HCEC 1CT (cell line): ENCODE data around the gene FKBP15.
"Not testable (repeated sequence)": the region's sequence is repeated elsewhere in the genome, so short reads cannot be mapped to it uniquely, and the experiment has no call there.

Source experiments
- DNase-seq: peaks from one replicate; pipeline ENCODE4 v3.0.0-alpha.2; 2017

FKBP15 gene

DNA sequence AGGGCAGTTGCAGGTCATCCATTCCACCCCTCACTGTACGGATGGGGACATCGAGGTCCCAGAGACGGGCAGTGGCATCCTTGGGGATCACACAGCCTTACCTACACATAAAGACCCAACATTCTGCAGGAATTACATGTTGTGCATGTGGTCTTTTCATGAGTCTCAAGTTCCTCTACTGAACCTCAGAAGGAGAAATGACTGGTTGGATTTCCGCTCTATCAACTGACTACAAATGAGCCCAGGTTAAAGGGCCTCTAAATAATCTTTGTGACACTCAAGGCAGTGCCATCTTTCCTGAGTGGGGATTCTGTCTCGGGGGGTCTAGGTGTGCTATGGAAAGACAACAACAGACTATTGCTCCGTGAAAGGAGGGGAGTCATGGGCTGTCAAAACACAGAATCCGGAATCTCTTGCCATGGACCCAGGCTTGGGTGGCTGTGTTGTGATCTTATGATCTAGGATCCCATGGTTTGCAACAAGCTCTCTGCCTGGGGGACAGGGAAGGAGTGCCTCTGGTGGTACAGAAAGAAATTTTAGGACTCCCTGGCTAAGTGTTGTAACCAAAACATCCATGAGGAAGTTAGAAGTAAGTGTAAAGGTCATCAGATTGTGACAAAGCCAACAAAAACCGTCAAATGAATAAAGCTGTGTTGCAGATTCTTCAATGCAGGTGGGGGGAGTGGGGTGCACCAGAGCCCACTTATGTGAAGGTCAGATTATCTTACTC is 72.1 kb downstream of the FKBP15 start:
- DNase-seq, result no peak

DNA sequence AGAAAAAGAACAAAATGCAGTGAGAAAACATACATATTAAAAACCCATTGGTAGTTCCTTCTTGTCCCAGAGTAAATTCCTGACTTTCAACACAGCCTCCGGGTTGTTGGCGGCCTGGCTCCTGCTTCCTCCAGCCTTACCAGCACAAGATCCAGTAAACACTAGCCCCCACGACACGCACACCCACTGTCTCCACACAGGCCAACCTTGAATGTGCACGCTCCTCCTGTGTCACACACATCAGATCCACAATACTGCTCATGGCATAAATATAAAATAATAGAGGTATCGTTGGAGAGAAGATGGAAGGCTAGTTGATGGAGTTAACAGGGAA is 72.7 kb downstream of the FKBP15 start:
- DNase-seq, result no peak

DNA sequence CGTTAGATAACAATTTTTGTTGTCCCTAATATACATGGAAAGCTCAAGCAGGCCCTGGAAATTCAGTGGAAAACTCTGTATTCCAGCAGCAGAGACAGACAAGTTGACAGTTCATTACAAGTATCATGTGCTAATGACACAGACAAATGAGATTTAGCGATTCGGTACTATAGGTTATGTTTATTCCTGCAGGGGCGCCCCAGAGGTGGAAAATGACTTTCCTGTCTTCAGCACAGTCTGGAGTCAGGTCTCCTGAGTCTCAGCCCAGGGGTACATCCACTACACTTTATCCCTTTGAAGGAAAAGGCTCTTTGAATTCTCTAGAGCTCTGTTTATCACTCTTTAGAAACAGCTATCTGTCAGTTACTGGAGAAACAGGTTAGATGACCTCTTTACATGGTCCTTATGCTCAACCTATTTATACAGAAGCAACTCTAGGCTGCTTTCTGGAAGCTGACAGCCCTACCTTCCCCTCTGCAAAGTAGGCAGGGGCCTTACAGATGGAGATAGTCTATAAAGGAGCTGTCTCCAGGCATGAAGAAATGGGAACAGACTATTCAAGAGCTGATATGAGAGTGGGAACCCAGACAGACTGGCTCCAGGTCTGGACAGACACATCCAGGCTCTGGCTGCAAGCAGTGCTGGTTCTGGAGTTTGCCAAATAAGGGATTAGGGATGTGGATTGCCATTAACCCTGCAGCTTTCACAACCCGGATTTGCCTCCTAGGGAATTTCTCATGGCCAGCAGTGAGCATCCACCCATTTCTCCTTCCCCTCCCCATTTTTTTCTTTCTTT is 77.4 kb downstream of the FKBP15 start:
- no peak for DNase-seq

DNA sequence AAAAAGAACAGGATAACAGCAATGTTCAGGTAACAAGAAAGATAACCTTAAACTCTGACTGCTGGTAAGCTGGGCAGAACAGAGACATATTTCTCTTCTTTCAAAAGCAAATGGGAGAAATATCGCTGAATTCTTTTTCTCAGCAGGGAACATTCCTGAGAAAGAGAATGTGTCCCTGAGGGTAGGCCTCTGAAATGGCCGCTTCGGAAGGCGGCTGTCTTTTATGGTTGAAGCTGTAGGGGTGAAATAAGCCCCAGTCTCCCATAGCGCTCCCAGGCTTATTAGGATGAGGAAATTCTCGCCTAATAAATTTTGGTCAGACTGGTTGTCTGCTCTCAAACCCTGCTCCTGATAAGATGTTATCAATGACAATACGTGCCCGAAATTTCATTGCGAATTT is 80.2 kb downstream of the FKBP15 start:
- not testable (repeated sequence) for DNase-seq

DNA sequence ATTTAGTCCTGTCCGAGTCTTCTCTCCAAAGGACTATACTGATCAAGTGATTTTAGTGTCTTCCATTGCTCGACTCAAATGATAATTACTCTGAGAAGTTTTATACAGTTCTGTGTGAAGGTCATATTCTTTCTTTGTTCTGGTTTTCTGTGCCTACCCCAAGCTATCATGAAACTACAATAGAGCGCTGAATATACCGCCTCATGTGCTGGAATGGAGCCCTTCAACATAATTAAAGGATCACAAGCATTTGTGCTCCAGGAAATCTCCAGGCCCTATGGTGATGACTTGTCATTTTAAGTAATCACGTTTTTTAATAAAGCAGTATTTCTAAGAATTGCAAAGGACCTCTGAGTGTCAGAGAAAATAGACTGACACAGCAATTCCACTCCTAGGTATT is 81.1 kb downstream of the FKBP15 start:
- DNase-seq, result no peak

DNA sequence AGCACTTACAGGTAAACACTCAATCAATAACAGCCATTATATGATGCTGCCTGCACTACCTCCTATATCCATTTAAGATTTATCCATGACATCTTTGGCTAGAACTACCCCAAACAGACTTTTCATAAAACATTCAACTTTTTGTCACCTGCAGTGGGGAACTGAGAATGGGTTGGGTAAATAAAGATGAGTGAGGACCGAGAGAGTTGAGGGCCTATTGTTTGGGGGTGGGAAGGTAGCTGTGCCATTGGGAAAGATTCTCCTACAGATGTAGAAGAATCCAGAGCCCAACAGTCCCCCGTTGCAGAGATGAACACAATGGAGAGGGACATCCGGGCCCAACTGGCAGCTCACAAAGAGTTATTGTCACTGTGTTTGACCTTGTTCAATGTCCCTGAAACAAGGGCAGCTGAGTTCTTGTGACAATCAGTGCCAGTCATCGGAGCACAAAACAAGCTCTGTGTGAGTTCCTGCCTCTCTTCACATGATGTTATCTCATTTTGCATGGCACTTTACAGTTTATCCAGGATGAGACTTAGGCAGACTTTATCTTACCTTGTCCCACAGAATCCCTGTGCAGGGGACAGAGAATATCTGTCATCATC is 81.8 kb downstream of the FKBP15 start:
- no peak for DNase-seq

DNA sequence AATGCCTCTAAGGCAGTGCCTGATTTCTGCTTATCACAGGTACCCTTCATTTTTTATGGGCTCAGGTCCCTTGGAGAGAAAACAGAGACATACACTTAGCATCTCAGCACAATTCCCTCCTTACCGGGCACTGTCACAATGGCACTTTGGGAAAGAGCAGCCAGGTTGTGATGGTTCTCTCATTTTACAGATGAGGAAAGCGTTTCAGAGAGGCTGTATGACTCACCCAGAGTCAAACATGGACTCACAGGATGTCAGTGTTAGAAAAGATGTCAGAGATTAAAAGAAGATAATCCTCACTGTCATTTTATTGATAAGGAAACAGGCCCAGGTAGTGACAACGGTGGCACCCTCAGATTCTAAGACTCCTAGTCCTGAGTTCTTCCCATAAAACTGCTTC is 82.3 kb downstream of the FKBP15 start:
- DNase-seq, result no peak

DNA sequence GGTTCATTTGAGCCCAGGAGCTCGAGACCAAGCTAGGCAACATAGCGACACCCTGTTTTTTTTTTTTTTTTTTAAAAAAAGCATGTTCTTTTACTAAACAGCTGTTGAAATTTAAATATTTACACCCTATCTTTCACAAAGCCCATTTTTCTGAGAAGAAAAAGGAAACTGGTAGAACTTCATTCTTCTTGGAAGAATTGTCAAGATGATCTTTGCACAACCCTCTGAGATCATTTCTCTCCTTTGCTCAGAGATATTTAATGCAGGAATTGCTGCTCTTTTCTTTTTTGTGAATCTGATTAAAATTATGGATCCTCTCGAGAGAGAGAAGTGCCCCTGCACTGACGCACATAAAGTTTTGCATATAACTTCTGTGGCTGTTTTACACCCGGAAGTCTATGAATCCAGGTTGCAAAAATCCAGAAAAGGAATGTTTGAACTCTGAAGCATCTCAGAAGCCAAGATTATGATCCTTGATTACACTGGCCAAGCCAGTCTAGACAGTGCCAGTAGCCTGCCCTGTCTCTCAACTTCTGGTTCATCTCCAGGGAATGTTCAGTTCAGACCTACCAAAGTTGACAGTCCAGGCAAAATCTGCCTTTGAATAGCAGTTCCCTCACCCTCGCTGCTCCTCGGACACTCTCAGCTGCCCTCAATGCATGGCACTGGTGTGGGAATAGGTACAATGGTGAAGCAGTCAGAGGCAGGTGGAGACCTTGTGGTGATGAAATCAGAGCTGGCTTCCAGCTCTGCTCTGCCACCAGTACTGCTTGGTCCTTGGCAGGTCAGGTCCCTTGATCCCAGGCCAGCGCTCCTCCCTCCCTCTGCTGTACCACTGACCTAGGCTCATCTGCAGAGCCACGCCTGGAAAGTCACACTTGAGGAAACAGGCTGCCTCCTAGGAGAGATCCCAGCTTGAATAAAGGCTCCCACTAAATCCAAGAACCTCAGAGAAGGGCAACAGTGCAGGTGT is 83.6 kb downstream of the FKBP15 start:
- DNase-seq, result no peak

DNA sequence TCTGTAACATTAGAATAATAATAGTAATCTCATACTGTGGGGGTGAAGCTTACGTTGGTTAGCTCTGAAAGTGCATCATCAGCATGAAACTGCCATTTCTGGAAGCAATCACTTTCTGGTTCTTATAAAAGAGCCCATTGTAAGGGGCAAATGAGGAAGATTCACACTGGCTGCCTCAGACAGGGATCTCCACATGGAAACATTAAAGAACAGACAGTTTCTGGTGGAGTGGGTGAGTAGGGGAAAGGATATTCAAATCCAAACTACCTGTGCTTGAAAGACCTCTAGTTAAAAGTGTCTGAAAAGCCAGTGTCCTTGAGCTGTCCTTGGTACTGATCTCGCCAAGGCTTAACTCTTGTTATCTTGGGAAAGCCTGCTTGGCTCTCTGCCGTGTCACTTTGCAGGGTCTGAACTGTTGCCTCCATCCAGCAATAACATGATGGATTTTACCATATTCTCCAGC is 89.4 kb downstream of the FKBP15 start:
- DNase-seq, result no peak

DNA sequence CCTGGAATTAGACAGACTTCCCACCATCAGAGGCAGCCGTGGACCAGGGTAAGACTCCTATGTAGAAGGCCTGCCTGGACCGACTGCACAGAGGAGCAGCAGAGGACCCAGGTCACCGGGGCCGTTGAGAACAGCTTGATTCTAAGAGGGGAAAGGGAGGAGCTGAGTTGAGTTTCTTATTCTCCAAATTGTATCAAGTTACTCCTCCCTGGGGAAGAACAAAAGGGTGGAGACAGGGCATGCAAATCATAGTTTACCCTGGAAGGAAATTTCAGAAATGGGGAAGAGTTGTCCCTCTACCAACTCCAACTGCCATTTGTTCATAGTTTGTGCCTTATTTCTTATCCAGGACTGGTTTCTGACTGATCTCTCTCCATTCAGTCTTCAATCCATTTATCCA is 91.2 kb downstream of the FKBP15 start:
- DNase-seq, result no peak

DNA sequence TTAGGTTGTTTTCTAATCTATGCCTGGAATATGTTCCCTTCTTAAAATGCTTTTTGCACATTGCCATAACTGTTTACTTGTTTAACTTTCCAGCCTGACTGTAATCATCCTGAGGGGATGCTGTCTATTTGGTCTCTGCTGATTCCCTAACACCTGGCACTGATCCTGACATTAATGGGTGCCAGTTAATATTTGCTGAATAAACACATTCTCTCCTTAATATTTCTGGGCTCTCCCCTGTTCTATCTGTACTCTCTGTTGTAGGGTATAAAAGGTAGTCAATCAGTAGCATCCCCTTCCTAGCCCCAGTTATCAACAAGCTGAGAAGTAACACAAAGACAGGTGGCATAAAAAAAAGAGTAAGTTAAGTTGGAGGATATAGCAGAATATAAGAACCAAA is 91.6 kb downstream of the FKBP15 start:
- DNase-seq, result no peak

DNA sequence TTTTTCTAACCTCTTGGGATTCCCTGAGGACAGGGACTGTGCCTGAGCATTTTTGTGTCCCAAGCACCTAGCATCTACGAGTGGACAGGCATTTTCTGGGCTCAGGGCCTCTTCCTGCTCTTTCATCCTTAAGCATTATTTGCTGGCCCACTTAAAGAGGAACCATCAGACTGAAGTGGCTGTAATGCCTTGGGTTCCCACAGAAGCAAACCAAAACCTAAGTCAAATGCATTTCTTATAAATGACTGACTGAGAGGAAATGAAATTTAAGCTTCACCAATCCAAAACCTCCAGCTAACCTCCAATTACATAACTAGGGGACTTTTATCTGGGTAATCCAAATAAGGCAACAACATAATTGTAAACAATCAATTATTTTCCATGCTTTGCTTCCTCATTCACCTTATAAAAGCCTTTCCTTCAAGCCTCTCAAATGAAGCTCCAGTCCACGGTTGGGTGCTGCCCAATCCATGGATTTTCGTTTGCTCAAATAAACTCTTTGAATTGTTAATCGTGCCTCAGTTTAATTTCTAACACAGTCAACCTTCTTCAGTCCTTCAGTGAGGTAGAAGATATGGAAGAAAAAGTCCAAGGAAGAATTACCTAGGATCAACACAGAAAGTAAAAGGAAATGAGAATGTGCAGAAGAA is 95.6 kb downstream of the FKBP15 start:
- no peak for DNase-seq

DNA sequence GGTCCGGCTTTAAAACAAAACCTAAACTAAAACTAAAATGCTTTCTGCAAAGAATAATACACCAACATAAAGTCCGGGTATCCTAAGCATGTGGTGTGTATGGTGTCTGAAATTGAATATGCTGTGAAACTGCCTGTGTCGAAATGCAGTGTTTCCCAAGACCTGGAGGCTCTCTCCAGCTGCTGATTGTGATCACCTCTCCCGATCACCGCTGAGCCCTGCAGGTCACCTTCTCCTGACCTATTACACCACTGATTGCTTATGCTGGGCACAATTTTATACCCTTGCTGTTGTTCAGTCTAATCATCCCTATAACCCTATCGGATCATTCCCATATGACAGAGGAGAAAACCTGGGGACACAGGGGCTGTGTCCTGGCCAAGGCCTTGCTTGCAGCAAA is 102.2 kb downstream of the FKBP15 start:
- not testable (repeated sequence) for DNase-seq
